ENCODE measurements around the gene KCNIP1.

Gene KCNIP1

DNA sequence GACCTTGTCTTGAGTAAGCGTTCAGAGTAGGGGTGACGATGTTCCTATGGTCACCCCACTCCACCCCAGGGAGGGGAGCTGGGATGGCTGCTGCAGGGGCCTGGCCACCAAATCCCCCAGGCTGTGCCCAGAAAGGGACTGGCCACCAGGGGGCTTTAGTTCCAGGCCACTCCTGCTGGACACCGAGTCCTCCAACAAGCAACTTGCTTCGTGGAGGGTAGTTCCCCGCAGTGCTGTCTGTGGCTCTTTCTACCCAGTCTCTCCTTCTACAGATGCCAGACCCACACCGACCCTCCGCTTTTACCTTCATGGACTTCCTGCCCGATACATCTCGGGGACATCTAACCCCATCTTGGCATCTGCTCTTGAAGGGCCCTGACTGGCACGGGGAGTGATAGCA lies 244.0 kb downstream of the KCNIP1 start:
- TF ChIP-seq, protein P1, sequence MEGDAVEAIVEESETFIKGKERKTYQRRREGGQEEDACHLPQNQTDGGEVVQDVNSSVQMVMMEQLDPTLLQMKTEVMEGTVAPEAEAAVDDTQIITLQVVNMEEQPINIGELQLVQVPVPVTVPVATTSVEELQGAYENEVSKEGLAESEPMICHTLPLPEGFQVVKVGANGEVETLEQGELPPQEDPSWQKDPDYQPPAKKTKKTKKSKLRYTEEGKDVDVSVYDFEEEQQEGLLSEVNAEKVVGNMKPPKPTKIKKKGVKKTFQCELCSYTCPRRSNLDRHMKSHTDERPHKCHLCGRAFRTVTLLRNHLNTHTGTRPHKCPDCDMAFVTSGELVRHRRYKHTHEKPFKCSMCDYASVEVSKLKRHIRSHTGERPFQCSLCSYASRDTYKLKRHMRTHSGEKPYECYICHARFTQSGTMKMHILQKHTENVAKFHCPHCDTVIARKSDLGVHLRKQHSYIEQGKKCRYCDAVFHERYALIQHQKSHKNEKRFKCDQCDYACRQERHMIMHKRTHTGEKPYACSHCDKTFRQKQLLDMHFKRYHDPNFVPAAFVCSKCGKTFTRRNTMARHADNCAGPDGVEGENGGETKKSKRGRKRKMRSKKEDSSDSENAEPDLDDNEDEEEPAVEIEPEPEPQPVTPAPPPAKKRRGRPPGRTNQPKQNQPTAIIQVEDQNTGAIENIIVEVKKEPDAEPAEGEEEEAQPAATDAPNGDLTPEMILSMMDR (conservative IDR thresholded peaks at IDR 0.05; ENCODE audit: control insufficient read depth, insufficient read depth, low read depth, low read length): peak; percentile 35
- H3K4me3 ChIP-seq (ENCODE audit: control insufficient read depth, low read depth, low read length): no peak overlapping the region
- peak; percentile 8 for DNase-seq (ENCODE audit: low read depth)

DNA sequence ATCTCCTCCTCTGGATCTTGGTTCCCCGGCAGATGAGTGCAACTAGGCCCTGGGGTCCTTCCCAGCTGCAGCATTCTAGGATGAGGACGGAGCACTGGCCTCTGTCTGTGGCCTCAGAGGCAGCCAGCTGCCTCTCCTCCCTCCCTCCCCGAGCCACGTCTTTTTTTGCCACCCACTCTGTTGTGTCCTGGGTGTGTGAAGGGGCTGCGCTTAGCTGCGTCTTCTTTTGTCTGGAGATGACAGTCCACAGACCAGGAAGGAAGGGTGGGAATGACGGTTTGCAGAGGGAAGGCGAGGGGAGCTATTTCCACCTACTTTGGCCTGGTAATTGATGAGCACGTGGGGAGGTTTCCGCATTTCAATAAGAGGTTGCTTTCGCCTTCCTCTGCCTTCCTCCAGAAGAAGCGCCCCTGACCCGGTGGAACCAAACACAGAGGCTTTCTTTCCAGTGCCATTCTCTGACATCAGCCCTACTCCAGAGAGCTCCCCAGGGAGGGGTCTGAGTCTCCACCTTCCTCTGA lies 245.2 kb downstream of the KCNIP1 start:
- no peak overlapping the region for H3K4me3 ChIP-seq (ENCODE audit: control insufficient read depth, low read depth, low read length)
- TF ChIP-seq, protein P1 (conservative IDR thresholded peaks at IDR 0.05; ENCODE audit: control insufficient read depth, insufficient read depth, low read depth, low read length): no peak
- DNase-seq (ENCODE audit: low read depth): no peak

DNA sequence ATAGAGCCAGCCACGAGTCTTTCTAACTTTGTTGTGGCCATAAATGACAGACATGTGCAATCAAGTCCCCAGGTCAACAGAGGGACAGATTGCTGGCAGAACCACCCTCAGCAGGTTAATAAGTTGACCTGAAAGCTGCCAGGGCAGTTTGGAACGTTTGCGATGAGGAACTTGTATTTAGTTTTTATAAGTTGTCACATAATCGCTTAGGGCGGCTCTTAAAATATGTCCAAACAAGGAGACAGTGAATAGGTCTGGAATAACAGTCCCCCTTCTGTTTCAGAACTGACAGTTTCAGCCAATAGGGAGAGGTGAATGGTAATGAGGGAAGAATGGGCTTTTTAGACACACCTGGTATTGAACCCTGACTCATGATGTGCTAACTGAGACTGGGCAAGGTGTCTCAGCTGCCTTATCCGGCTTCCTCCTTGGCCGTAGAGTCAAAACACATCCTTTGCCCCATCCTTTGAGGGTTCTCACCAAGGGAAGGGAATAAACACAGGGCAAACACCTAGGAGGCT lies 246.2 kb downstream of the KCNIP1 start:
- DNase-seq (ENCODE audit: low read depth): no peak
- TF ChIP-seq, protein P1 (conservative IDR thresholded peaks at IDR 0.05; ENCODE audit: control insufficient read depth, insufficient read depth, low read depth, low read length): no peak
- no peak overlapping the region for H3K4me3 ChIP-seq (ENCODE audit: control insufficient read depth, low read depth, low read length)

DNA sequence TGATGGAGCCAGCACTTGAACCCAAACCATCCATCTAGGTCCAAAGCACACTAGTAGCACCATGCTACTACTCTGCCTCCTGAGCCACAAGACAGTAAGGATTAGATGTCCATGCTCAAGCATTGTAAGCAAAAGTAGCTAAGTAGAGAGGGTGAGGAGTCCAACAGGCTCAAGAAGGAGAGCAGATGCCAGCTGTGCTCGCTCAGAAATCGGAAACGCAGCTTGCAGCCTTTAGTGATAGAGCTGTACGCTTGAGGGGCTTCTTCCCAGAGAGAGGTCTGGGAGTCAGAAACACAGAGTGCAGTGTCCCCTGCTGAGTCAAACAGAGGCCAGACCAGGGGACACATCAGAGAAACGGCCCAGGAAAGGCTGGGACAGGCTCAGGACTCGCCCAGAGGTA lies 247.0 kb downstream of the KCNIP1 start:
- no peak for DNase-seq (ENCODE audit: low read depth)
- no peak overlapping the region for H3K4me3 ChIP-seq (ENCODE audit: control insufficient read depth, low read depth, low read length)
- TF ChIP-seq, protein P1 (conservative IDR thresholded peaks at IDR 0.05; ENCODE audit: control insufficient read depth, insufficient read depth, low read depth, low read length): no peak

DNA sequence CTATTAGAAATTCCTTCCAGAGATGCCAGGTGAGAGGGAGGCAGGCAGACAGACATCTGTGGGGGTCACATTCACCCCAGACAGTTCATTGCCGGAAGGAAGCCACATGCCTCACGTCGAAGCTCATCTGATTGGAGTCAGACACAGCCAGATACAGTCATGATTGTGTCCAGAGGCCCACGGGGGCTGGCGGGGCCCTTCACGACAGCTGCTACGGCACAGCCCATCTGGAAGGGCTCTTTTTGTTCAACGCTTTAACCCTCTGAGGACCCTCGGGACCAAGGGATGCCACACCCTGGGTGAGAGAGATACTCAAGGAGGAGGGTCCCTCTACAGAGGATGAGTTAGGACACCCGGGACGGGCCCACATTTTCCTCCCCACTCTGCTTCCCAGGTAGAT lies 247.8 kb downstream of the KCNIP1 start:
- DNase-seq (ENCODE audit: low read depth): no peak
- H3K4me3 ChIP-seq (ENCODE audit: control insufficient read depth, low read depth, low read length): no peak overlapping the region
- TF ChIP-seq, protein P1 (conservative IDR thresholded peaks at IDR 0.05; ENCODE audit: control insufficient read depth, insufficient read depth, low read depth, low read length): no peak

DNA sequence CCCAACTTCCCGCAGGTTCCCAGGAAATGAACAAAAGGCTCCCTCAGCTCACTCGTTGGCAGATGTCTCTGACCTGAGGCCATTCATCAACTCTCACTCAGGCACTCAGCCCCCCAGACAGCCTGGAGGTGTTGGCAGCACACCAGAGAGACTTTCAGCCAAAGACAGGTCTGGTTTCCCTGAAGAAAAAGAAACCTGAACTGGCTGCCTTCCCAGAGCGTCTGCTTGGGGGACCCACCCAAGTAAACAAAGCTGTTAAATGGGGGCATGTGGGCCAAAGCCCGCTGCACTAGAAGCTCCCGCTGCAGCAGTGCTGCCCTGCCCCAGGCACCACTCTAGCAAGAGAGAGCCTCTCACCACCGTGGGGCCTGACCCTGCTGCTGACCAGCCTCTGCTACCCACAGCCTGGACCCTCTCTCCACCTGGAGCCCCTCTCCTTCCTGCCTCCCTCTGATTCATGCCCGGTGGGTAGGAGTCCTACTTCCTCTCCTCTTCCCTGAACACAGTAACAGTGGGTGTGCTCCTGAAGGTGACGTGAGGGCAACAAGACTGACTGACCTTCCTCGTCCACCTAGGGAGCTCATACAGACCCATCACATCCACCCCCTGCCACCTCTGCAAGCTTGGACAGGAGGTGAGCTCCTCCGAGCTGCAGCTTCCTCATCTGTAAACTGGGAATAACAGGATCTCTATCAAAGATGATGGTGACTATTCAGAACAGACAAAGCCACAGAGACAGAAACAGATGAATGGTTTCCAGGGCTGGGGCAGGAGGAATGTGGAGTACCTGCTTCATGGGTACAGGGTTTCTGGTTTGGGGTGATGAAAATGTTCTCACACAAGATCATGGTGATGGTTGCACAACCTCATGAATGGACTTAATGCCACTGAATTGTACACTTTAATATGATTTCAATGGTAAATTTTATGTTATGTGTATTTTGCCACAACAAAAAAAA lies 248.7 kb downstream of the KCNIP1 start:
- TF ChIP-seq, protein P1 (conservative IDR thresholded peaks at IDR 0.05; ENCODE audit: control insufficient read depth, insufficient read depth, low read depth, low read length): no peak
- DNase-seq (ENCODE audit: low read depth): no peak
- H3K4me3 ChIP-seq (ENCODE audit: control insufficient read depth, low read depth, low read length): no peak overlapping the region
